Fibroblast of lung (primary cell): Measurements from ENCODE around the gene VEPH1. TPM values are rescaled to one million over a fixed set of nuclear protein-coding genes. Genes with fewer than 3 reads are reported as not detected.

ENCODE experiments used
- DNase-seq, 2 donors: peaks; one replicate each; pipeline versions ENCODE4 v3.0.0 to v3.0.0-alpha.2; 2010; ENCODE audit warnings: low read depth in 2 of 2
- H2AFZ ChIP-seq: 2 replicates; pipeline ENCODE4 v1.5.1; 2012; ENCODE audit warnings: low read length, control low read depth, inconsistent platforms
- H3K27ac ChIP-seq: 2 replicates; pipeline ENCODE4 v1.5.1; 2011; ENCODE audit warnings: low read length, control low read depth; ENCODE audit not compliant: insufficient read depth
- H3K27me3 ChIP-seq: 2 replicates; pipeline ENCODE4 v1.5.1; 2011; ENCODE audit warnings: mild to moderate bottlenecking, low read length; ENCODE audit not compliant: control insufficient read depth, insufficient read depth
- H3K36me3 ChIP-seq: 2 replicates; pipeline ENCODE4 v1.5.1; 2011; ENCODE audit warnings: low read length; ENCODE audit not compliant: control insufficient read depth, insufficient read depth
- H3K4me1 ChIP-seq: 2 replicates; pipeline ENCODE4 v1.5.1; 2011; ENCODE audit warnings: low read length; ENCODE audit not compliant: control insufficient read depth, insufficient read depth; ENCODE audit errors: extremely low read depth
- H3K4me2 ChIP-seq: 2 replicates; pipeline ENCODE4 v1.5.1; 2011; ENCODE audit warnings: low read length, control low read depth; ENCODE audit not compliant: insufficient read depth; ENCODE audit errors: extremely low read depth
- H3K4me3 ChIP-seq, 4 experiments: fragments of 200-600 bp in 1 of 4; sonication (generic) in 1 of 4; replicated peaks in 1 of 4; 2 replicates each; pipeline ENCODE4 v1.5.1; 2011 to 2016; ENCODE audit warnings: low read length in 4 of 4, low read depth in 3 of 4, mild to moderate bottlenecking in 3 of 4, control low read depth in 2 of 4, inconsistent platforms in 1 of 4, mixed read lengths in 1 of 4; ENCODE audit not compliant: insufficient read depth in 1 of 4; ENCODE audit errors: control extremely low read depth in 1 of 4
- H3K79me2 ChIP-seq: 2 replicates; pipeline ENCODE4 v1.5.1; 2012; ENCODE audit warnings: mild to moderate bottlenecking, low read length, inconsistent platforms; ENCODE audit not compliant: control insufficient read depth, insufficient read depth
- H3K9ac ChIP-seq: 2 replicates; pipeline ENCODE4 v1.5.1; 2011; ENCODE audit warnings: mild to moderate bottlenecking, low read length, control low read depth; ENCODE audit not compliant: insufficient read depth
- H3K9me3 ChIP-seq: 2 replicates; pipeline ENCODE4 v1.5.1; 2012; ENCODE audit warnings: low read depth, low read length; ENCODE audit not compliant: control insufficient read depth, insufficient read depth
- H4K20me1 ChIP-seq: 2 replicates; pipeline ENCODE4 v1.5.1; 2011; ENCODE audit warnings: low read length; ENCODE audit not compliant: control insufficient read depth, insufficient read depth; ENCODE audit errors: extremely low read depth
- EZH2 ChIP-seq: IDR thresholded peaks from 2 replicates; pipeline ENCODE4 v1.5.1; 2012; ENCODE audit warnings: low read length, control low read depth, mild to moderate bottlenecking; ENCODE audit errors: missing control alignments
- polyA plus RNA-seq, 2 donors: library from polyadenylated mRNA; depleted of rRNA in 1 of 2; stranded (reverse) in 1 of 2; unstranded in 1 of 2; fragments of >200 nt; gene quantifications; 2 replicates each; pipeline ENCODE4 v1.2.1, GENCODE V29; 2011 to 2012; ENCODE audit warnings: missing spikeins in 1 of 2
- total RNA-seq: library from RNA; depleted of rRNA; stranded (reverse); fragments of >200 nt; gene quantifications from 2 replicates; pipeline ENCODE4 v1.2.1, GENCODE V29; 2014
- TF ChIP-seq, protein P1 (sequence below), 2 donors: IDR thresholded peaks in 1 of 2; conservative IDR thresholded peaks in 1 of 2; 1 replicate in 1 of 2; 2 replicates in 1 of 2; pipeline ENCODE4 v1.5.1; 2011 to 2012; ENCODE audit warnings: low read length in 2 of 2, control low read depth in 1 of 2, inconsistent platforms in 1 of 2, low read depth in 1 of 2, mild to moderate bottlenecking in 1 of 2

VEPH1 gene
- total and polyA plus RNA-seq, 2 donors (not counting 1 experiment from before 2014, with no cell fraction given), result 13.1 to 34.7 TPM

DNA sequence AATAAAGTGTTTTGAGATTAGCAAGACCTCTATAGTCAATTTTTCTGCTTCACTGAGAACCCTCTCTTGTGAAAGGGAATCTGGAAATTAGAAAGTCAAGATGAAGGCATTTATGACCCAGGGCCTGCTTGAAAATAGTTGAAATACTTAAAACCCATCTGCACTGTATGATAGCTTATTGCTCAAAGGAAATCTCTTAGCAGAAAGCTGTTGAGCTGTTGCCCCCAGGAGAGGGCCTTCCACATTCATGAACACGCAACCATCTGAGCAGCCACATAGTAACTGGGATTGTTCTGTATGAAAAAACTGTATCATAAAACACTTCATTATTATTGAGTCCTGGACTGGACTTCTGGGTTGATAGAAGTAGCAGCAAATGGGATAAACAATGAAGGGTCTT lies 173.0 kb downstream of the VEPH1 start:
- Histone ChIP-seq H3K79me2 (no peaks in the 10 kb centered on the region), H3K4me1 (peaks cover 14% of the 10 kb centered on the region), H3K36me3 (no peaks in the 10 kb centered on the region), H3K4me3 (no peak overlapping the region), H3K9me3 (no peaks in the 10 kb centered on the region), H3K27me3 (no peaks in the 10 kb centered on the region), H3K9ac (no peak overlapping the region), H4K20me1 (no peaks in the 10 kb centered on the region), H3K27ac (no peak overlapping the region), H3K4me2 (no peak overlapping the region), H2AFZ (no peak overlapping the region)
- TF ChIP-seq EZH2, result no peak
- no peak for DNase-seq

DNA sequence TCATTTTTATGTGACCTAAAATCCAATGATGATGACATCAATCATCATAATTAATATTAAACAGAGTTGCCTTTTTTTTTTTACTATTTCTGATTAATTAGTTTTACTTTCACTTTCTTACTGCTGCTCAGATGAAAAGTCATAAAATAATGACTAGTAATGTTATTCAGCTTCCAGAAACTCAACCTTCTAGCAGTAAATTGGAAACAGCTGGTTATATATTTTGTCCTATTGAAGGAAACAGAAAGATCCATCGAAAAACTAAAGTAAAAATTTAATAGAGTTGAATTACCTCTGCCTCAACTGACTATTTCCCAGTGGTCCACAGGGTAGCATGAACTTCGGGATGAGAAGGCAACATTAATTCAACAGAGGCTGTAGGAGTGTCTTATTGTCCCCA lies 173.7 kb downstream of the VEPH1 start:
- no peak overlapping the region for H3K27ac ChIP-seq
- H3K4me1 ChIP-seq, result peaks cover 10% of the 10 kb centered on the region
- DNase-seq, result no peak

DNA sequence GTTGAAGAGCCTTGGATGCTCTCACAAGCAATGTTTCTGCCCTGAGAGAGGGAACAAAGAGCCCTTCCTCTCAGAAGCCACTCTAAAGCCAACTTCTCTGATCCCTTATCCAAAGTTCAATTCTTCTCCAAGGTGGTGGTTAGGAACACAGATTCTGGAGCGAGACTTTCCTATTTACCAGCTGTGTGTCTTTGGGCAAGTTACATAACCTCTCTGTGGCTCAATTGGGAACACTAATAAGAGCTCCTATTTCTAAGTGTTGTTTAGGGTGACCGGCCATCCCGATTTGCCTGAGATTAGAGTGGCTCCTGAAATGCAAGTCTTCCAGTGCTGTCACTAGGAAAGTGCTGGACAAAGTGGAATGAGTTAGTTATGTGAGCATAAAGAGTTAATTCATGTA lies 175.4 kb downstream of the VEPH1 start:
- no peak for TF ChIP-seq EZH2
- TF ChIP-seq, protein P1, sequence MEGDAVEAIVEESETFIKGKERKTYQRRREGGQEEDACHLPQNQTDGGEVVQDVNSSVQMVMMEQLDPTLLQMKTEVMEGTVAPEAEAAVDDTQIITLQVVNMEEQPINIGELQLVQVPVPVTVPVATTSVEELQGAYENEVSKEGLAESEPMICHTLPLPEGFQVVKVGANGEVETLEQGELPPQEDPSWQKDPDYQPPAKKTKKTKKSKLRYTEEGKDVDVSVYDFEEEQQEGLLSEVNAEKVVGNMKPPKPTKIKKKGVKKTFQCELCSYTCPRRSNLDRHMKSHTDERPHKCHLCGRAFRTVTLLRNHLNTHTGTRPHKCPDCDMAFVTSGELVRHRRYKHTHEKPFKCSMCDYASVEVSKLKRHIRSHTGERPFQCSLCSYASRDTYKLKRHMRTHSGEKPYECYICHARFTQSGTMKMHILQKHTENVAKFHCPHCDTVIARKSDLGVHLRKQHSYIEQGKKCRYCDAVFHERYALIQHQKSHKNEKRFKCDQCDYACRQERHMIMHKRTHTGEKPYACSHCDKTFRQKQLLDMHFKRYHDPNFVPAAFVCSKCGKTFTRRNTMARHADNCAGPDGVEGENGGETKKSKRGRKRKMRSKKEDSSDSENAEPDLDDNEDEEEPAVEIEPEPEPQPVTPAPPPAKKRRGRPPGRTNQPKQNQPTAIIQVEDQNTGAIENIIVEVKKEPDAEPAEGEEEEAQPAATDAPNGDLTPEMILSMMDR (conservative IDR thresholded peaks at IDR 0.05 in 1 of 2, IDR thresholded peaks at IDR 0.05 in 1 of 2; ENCODE audit: low read depth in 1 of 2, low read length in 2 of 2), result no peak
- Histone ChIP-seq H2AFZ (no peak overlapping the region), H3K4me1 (peaks cover 4% of the 10 kb centered on the region), H3K36me3 (no peaks in the 10 kb centered on the region), H3K27ac (no peak overlapping the region), H3K4me2 (no peak overlapping the region), H3K9me3 (no peaks in the 10 kb centered on the region), H3K27me3 (no peaks in the 10 kb centered on the region), H4K20me1 (no peaks in the 10 kb centered on the region), H3K79me2 (no peaks in the 10 kb centered on the region), H3K4me3 (no peak overlapping the region), H3K9ac (no peak overlapping the region)
- no peak for DNase-seq

More for the DNA sequence above, 173.7 kb downstream of the VEPH1 start:
- Histone ChIP-seq H3K27me3 (no peaks in the 10 kb centered on the region), H3K9ac (no peak overlapping the region), H4K20me1 (no peaks in the 10 kb centered on the region), H3K4me3 (no peak overlapping the region), H3K9me3 (no peaks in the 10 kb centered on the region), H3K79me2 (no peaks in the 10 kb centered on the region), H3K4me2 (no peak overlapping the region), H2AFZ (no peak overlapping the region), H3K36me3 (no peaks in the 10 kb centered on the region)
- TF ChIP-seq, protein P1 (conservative IDR thresholded peaks at IDR 0.05 in 1 of 2, IDR thresholded peaks at IDR 0.05 in 1 of 2; ENCODE audit: low read depth in 1 of 2, low read length in 2 of 2), result no peak
- no peak for TF ChIP-seq EZH2
